Peyer's patch (tissue), 4 donors: Measurements from ENCODE around the gene ATRN.

Experiments used
- CTCF ChIP-seq, 6 experiments: fragments of 450-650 bp in 4 of 6; fragments of 200-600 bp in 2 of 6; sonication (generic) in 1 of 6; IDR thresholded peaks; one replicate each; pipeline ENCODE4 v1.5.1; 2017 to 2019; ENCODE audit warnings: antibody characterized with exemption in 6 of 6, mild to moderate bottlenecking in 3 of 6, moderate library complexity in 1 of 6
- POLR2A ChIP-seq, 2 donors: fragments of 450-650 bp; IDR thresholded peaks; one replicate each; pipeline ENCODE4 v1.5.1; 2017; ENCODE audit warnings: antibody characterized with exemption in 2 of 2, mild to moderate bottlenecking in 2 of 2, moderate library complexity in 2 of 2

DNA sequence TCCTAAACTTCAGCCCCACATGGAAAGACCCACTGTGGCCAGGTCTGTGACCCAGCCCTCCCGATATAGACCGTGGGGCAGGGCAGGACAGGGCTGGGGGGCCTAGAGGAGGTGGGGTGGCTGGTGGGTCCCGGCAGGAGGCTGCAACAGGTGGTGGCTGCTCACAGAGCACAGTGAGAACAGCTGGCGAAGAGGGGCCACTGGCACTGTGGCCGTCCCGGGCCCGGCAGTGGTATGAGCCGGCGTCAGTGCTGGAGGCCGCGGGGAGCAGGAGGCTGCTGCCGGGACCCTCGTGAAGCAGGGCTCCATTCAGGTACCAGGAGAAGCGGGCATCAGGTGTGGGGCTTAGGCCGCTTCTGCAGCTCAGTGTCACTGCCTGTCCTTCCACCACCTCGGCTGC lies 228.2 kb downstream of the ATRN start:
- TF ChIP-seq CTCF (IDR thresholded peaks at IDR 0.05) (no peak), POLR2A (IDR thresholded peaks at IDR 0.05) (no peak)
